GM20000 (cell line): ENCODE measurements around the gene TMC4.
"Not testable (repeated sequence)": the region's sequence is repeated elsewhere in the genome, so short reads cannot be mapped to it uniquely, and the experiment has no call there.

Experiments used
- DNase-seq: peaks from one replicate; pipeline ENCODE4 v3.0.0; 2012; ENCODE audit warnings: low spot score
- TF ChIP-seq, protein P1 (sequence below): IDR thresholded peaks from 2 replicates; pipeline ENCODE4 v1.5.1; 2012; ENCODE audit warnings: mild to moderate bottlenecking, control low read depth; ENCODE audit errors: extremely low read depth, missing control alignments

TMC4 gene

DNA sequence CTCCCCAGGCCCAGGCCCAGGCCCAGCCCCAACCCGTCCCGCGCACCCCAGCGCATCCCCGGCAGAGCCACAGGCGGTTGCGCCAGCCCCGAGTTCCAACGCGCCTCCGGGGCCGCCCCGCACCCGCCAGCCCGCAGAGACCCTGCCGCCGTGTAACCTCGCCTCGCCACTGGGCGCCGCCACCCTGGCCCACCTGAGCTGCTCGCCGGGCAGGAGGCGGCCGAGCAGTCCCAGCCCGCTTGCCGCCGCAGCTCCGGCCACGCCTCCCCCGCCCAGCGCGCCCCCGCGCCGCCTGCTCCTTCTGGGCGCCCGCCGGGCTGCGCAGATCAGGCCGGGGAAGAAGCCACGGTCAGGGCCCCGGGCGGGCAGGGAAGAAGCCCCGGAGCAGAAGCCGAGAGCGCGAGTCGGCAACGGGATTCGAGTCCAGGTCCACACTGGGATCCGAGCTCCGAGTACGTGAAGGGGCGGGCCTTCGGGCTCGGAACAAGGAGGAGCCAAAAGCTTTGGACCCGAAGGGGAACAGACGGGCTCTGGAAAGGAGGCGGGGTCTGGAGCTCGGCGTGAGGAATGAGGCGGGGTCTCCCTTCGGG, 16.3 kb upstream of the TMC4 start, which contains the start of gene MBOAT7:
Gene MBOAT7, minus strand, starts transcription at position 436 of the 590 bp plus-strand sequence. CDS start 1,072 bp downstream, outside the sequence.
- peak; percentile 92 for DNase-seq
- TF ChIP-seq, protein P1, sequence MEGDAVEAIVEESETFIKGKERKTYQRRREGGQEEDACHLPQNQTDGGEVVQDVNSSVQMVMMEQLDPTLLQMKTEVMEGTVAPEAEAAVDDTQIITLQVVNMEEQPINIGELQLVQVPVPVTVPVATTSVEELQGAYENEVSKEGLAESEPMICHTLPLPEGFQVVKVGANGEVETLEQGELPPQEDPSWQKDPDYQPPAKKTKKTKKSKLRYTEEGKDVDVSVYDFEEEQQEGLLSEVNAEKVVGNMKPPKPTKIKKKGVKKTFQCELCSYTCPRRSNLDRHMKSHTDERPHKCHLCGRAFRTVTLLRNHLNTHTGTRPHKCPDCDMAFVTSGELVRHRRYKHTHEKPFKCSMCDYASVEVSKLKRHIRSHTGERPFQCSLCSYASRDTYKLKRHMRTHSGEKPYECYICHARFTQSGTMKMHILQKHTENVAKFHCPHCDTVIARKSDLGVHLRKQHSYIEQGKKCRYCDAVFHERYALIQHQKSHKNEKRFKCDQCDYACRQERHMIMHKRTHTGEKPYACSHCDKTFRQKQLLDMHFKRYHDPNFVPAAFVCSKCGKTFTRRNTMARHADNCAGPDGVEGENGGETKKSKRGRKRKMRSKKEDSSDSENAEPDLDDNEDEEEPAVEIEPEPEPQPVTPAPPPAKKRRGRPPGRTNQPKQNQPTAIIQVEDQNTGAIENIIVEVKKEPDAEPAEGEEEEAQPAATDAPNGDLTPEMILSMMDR: peak; percentile 59

DNA sequence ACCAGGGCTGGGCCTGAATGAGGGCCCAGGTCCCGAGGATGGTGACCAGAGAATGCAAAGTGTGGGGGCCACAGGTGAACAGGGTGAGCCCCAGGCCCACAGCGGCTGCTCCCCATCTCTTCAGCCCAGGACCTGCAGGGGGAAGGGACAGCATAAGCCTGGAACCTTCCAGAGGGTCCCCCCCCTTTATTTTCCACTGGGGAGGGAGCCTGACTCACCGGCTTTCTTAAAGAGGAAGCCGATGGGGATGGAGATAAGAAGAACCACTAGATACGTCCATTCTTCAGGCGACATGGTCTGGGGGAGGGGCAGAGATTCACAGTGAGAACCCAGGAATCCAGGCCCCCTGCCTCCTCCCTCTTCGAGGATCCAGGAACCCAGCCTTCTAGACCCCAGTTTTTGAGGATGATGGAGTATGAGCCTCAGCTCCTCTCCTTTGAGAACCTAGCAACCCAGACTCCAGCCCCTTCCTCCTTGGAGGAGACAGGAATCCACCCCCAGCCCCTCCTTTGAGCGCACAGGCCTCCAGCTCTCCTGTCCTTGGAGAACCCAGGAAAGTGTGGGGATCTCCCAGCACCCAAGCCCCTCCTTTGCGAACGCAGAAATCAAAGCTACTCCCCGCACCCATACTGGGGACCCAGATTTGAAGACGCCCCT, 15.4 kb upstream of the TMC4 start:
- DNase-seq: no peak
- TF ChIP-seq, protein P1: no peak

DNA sequence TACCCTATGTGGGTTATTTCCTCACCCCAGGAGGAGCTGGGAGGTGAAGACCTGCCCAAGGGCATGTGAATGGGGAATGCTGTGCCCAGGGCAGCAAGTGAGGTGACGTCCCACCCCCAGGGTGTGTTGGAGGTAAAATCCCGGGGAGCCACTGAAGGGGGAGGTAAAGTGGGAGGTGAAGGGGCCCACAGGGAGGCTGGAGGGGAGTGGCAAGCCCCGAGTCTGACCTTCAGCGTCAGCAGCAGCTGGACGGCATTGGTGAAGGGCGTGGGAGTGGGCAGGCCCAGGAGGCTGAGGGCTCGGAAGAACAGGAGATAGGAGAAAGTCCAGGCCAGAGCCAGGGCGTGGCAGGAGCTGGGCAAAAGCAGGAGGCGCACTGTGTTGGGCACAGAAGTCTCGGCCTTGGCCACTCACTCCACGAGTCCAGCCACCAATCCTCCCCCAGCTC, 14.0 kb upstream of the TMC4 start:
- DNase-seq: no peak
- TF ChIP-seq, protein P1: no peak

DNA sequence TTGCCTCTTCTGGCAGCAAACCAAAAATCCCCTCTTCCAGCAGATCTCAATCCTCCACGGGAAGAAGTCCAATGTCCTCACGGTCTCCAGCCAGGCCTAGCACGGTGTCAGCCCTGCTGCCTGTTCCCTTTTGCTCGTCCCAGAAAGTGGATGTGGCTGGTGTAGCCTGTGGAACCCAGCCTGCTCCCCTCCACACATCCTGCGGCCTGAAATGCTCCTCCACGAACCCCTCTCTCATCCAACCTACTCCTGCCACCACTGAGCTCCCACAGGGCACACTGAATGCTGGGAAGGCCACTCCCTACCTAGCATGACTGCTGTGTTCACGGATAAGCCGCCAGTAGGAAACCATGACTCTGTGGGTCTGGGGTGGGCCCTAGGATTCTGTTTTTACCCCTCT, 13.4 kb upstream of the TMC4 start:
- no peak for DNase-seq
- TF ChIP-seq, protein P1: no peak

DNA sequence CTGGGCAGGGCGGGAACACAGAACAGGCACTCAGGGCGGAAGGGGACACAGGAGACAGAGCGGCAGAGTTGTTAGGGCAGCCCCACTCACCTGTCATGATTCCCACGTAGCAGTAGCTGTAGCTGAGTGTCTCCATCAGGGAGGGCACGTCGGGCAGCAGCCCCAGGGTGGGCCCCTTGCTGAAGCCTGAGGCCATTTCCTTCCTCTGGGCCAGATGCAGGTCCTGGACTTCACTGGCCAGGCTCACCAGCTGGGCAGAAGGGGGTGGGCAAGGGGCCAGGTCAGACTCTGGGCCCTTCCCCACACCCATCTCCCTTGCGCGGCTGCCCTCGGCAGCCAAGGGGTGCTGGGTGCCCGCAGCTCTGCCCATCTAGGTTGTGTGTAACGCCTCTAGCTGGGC, 10.5 kb upstream of the TMC4 start:
- no peak for DNase-seq
- TF ChIP-seq, protein P1: no peak

DNA sequence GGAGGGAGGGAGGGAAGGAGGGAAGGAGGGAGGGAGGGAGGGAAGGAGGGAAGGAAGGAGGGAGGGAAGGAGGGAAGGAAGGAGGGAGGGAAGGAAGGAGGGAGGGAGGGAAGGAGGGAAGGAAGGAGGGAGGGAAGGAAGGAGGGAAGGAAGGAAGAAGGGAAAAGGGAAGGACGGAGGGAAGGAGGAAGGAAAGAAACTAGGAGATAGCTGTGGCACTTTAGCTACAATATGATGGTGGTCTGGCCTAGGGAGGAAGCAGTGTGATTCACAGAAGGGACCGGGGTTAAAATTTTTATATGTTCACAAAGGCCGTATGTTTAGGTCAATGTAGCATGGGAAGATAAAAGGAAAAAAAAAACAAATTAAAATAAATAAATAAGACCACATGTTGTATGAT, 8.9 kb upstream of the TMC4 start:
- DNase-seq: not testable (repeated sequence)

DNA sequence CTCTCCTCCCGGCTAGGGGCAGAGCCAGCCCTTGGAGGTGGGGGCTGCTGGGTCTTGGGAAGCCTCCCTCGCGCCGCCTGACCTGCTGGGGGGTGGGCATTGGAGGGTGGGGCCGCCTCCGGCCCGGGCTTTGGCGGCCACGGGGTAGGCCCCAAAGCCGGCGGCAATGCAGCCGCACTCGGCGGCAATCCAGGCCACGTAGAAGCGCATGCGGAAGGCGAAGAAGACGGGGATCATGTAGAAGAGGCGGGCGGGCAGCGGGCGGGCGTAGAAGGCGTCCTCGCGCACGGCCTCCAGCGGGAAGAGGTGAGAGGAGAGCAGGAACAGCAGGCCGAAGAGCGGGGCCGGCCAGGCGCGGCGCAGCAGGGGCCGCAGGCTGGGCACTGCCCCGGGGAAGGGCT, 7.7 kb upstream of the TMC4 start:
- TF ChIP-seq, protein P1: no peak

More for the DNA sequence above, 7.7 kb upstream of the TMC4 start:
- no peak for DNase-seq
